ENCODE data around the gene CCDC106.

DNA sequence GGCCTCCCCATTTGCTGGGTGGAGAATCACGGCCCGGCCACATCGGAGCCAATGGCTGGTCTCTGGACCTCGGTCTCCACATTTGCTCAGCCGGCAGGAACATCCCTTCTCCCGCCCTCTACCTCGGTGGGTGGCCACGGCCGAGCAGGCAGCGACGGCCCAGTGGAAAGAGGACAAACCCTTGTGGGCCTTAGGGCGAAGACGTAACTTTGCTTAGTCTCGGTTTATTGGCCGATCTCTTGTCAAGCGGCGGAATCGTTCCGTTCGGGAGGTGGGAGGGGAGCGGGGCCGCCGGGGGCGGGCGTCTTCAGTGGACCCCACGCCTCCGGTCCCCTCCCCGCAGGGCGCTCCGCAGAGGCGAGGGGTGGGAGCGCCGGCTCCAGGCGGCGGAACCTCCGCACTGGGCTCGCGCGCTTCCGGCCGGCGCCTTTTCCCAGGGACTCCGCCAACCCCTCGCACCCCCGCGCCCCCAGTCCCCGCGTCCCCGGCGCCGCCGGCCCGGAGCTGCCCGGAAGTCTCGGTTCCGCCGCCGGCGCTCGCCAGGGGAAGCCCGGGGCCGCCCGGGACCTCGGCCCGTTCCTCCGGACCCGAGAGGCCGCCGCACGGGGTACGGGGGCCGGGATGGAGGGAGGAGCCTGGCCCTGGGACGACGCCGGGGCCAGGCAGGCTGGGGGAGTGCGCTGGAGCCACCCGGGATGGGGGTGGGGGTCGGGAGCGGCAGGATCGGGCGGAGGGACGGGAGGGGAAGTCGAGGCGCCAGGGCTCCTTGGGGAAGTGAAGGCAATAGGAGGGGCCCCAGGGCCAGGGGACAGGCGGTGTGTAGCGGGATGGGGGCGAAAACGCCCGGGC lies 7.2 kb upstream of the CCDC106 start, which contains the start of gene ZNF580:
- TF ChIP-seq EZH2 (IDR thresholded peaks at IDR 0.05) (no peak), POLR2AphosphoS5 (IDR thresholded peaks at IDR 0.05; ENCODE audit: borderline replicate concordance, low read depth, low read length) (no peak; the same call in 1 of the 2 replicates)
